ENCODE data around the gene POLA2. TPM values are rescaled to one million over a fixed set of nuclear protein-coding genes. Genes with fewer than 3 reads are reported as not detected.

The POLA2 gene
- total RNA-seq, 1 donor from 2014 or later, result 8.6 TPM

DNA sequence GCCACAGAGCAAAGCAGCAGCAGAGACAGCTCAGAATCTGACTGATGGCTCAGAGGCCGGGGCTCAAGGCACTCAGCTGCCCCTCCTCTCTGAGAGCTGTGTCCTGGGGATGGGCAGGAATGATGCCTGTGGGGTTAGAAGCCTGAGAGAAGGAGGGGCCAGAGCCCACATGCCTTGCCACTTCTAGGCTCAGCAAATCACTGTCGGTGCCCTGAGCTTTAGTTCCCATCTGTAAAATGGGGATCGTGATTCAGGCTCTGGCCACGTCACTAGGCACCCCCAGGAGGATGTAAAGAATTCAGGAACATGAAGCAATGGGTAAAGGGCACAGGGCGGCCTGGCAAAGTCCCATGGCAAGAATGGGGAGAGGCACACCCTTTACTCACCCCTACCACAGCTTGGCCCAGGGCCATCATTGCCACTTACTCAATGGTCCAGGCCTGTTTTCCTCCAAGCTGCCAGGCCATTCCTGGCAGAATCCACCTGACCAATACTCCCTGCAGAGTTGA, 49.5 kb downstream of the POLA2 start:
- H3K27me3 Mint-ChIP-seq (ENCODE audit: unreplicated experiment), result peaks cover 14% of the 10 kb centered on the region
- H3K27ac Mint-ChIP-seq (ENCODE audit: unreplicated experiment), result peak overlapping the region; percentile 70
- DNase-seq, result no peak
- peaks cover 24% of the 10 kb centered on the region for H3K4me1 Mint-ChIP-seq (ENCODE audit: low read depth, unreplicated experiment)
- H3K4me3 Mint-ChIP-seq (ENCODE audit: unreplicated experiment), result peak overlapping the region; percentile 42
- peaks cover 3% of the 10 kb centered on the region for H3K9me3 Mint-ChIP-seq (ENCODE audit: unreplicated experiment)
- no peaks in the 10 kb centered on the region for H3K36me3 Mint-ChIP-seq (ENCODE audit: unreplicated experiment)
- TF ChIP-seq, protein P1, sequence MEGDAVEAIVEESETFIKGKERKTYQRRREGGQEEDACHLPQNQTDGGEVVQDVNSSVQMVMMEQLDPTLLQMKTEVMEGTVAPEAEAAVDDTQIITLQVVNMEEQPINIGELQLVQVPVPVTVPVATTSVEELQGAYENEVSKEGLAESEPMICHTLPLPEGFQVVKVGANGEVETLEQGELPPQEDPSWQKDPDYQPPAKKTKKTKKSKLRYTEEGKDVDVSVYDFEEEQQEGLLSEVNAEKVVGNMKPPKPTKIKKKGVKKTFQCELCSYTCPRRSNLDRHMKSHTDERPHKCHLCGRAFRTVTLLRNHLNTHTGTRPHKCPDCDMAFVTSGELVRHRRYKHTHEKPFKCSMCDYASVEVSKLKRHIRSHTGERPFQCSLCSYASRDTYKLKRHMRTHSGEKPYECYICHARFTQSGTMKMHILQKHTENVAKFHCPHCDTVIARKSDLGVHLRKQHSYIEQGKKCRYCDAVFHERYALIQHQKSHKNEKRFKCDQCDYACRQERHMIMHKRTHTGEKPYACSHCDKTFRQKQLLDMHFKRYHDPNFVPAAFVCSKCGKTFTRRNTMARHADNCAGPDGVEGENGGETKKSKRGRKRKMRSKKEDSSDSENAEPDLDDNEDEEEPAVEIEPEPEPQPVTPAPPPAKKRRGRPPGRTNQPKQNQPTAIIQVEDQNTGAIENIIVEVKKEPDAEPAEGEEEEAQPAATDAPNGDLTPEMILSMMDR (IDR thresholded peaks at IDR 0.05; ENCODE audit: partially characterized antibody, unreplicated experiment), result no peak

DNA sequence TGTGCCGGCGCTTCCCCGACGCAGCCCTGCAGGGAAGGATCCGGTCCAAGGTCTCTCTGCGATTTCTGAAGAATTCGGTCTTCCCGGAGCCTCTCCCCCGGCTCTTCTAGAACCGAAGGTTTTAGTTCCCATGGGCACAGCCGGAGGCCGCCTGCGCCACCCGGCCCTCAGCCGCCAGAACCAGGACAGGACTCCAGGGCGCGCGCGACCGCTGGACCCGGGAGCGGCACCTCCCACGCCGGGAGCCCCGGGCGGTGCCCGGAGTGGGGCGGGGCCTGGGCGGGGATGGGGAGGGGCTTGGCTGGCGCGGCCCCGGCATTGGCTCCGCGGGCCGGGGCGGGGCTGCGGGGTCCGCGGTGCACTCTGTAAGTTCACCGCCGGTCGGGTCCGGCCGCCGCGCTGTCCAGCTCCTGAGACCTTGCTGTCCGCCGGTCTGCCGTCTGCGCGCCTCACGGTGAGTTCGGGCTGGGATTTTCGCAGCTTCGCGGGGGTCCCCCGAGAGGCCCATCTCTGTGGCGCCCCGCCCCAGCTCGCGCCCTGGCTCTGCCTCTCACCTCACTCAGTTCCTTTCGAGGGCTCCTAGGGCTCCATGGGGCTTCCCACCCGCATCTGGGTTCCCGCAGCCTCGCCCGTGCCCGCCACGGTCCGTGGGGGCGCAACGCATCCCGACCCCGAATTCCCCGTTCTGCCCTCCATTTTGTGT, 52.9 kb downstream of the POLA2 start, which contains the start of gene CDC42EP2:
Gene CDC42EP2 (plus strand): TSS at position 366 of the 703 bp plus-strand sequence. CDS start 6,033 bp downstream, outside the sequence.
- peaks cover 19% of the 10 kb centered on the region for H3K4me1 Mint-ChIP-seq (ENCODE audit: low read depth, unreplicated experiment)
- TF ChIP-seq, protein P1 (IDR thresholded peaks at IDR 0.05; ENCODE audit: partially characterized antibody, unreplicated experiment), result no peak
- H3K27me3 Mint-ChIP-seq (ENCODE audit: unreplicated experiment), result peaks cover 12% of the 10 kb centered on the region
- DNase-seq, result peak; percentile 88
- peak within 1 kb of the TSS; percentile 96 for H3K4me3 Mint-ChIP-seq (ENCODE audit: unreplicated experiment)
- peak within 1 kb of the TSS; percentile 70 for H3K27ac Mint-ChIP-seq (ENCODE audit: unreplicated experiment)
- peaks cover 2% of the 10 kb centered on the region for H3K9me3 Mint-ChIP-seq (ENCODE audit: unreplicated experiment)
- H3K36me3 Mint-ChIP-seq (ENCODE audit: unreplicated experiment), result no peaks in the 10 kb centered on the region

- Mint-ChIP-seq H3K27ac (ENCODE audit: unreplicated experiment) (peak overlapping the region; percentile 70), H3K4me3 (ENCODE audit: unreplicated experiment) (peak overlapping the region; percentile 96), H3K27me3 (ENCODE audit: unreplicated experiment) (peaks cover 12% of the 10 kb centered on the region), H3K4me1 (ENCODE audit: low read depth, unreplicated experiment) (peaks cover 19% of the 10 kb centered on the region), H3K36me3 (ENCODE audit: unreplicated experiment) (no peaks in the 10 kb centered on the region), H3K9me3 (ENCODE audit: unreplicated experiment) (peaks cover 2% of the 10 kb centered on the region)
- TF ChIP-seq, protein P1 (IDR thresholded peaks at IDR 0.05; ENCODE audit: partially characterized antibody, unreplicated experiment), result peak; percentile 97
- peak; percentile 96 for DNase-seq
Observed at GRCh38 chr11:65315204-65315865, 53.6 kb downstream of the POLA2 start.

GRCh38 chr11:65315866-65316226, 54.1 kb downstream of the POLA2 start:
- peak overlapping the region; percentile 96 for H3K4me3 Mint-ChIP-seq (ENCODE audit: unreplicated experiment)
- peaks cover 16% of the 10 kb centered on the region for H3K4me1 Mint-ChIP-seq (ENCODE audit: low read depth, unreplicated experiment)
- peak overlapping the region; percentile 70 for H3K27ac Mint-ChIP-seq (ENCODE audit: unreplicated experiment)
- no peak for DNase-seq
- H3K36me3 Mint-ChIP-seq (ENCODE audit: unreplicated experiment), result no peaks in the 10 kb centered on the region
- TF ChIP-seq, protein P1 (IDR thresholded peaks at IDR 0.05; ENCODE audit: partially characterized antibody, unreplicated experiment), result peak; percentile 49
- H3K9me3 Mint-ChIP-seq (ENCODE audit: unreplicated experiment), result peaks cover 2% of the 10 kb centered on the region
- peaks cover 12% of the 10 kb centered on the region for H3K27me3 Mint-ChIP-seq (ENCODE audit: unreplicated experiment)
